Caco-2 (cell line): ENCODE results near the gene CRYBG1. TPM values are rescaled to one million over a fixed set of nuclear protein-coding genes. Genes with fewer than 3 reads are reported as not detected.

Experiments used
- BruUV-seq: library from RNA; stranded (reverse); fragments of 400-500 nt; replicated peaks from 2 replicates; lab custom pipeline; 2021; lab: Mats Ljungman, UMichigan
- CTCF ChIA-PET: fragments of 300-600 bp; sonication (Branson Sonifier 250); formaldehyde crosslinking; loops from one replicate; lab custom pipeline; 2022; ENCODE audit warnings: antibody characterized with exemption; lab: Charles Lee
- POLR2A ChIA-PET: fragments of 300-600 bp; sonication (Branson Sonifier 250); formaldehyde crosslinking; loops from one replicate; lab custom pipeline; 2022; ENCODE audit warnings: antibody characterized with exemption; lab: Charles Lee
- DNase-seq, 2 experiments: peaks; one replicate each; pipeline versions ENCODE4 v3.0.0 to v3.0.0-alpha.2; 2020 to 2022
- H3K27me3 ChIP-seq: replicated peaks from 2 replicates; pipeline ENCODE4 v1.6.0; 2011; ENCODE audit warnings: low read length; ENCODE audit not compliant: control insufficient read depth, insufficient read depth
- H3K36me3 ChIP-seq: 2 replicates; pipeline ENCODE4 v1.5.1; 2011; ENCODE audit warnings: low read length; ENCODE audit not compliant: control insufficient read depth, insufficient read depth
- H3K4me1 ChIP-seq: fragments of 250-450 bp; sonication (Bioruptor Pico); 2 replicates; pipeline ENCODE4 v1.5.1; 2020; ENCODE audit warnings: mild to moderate bottlenecking
- H3K4me3 ChIP-seq: 2 replicates; pipeline ENCODE4 v1.5.1; 2011; ENCODE audit warnings: low read depth, mild to moderate bottlenecking, control low read depth, low read length
- H3K9me3 ChIP-seq: fragments of 250-450 bp; sonication (Bioruptor Pico); 2 replicates; pipeline ENCODE4 v1.5.1; 2020; ENCODE audit warnings: mild to moderate bottlenecking, moderate library complexity
- H3K27ac Mint-ChIP-seq: one replicate; pipeline ENCODE4 v1.8.0; 2022; ENCODE audit warnings: mixed read lengths; ENCODE audit not compliant: unreplicated experiment
- H3K27me3 Mint-ChIP-seq: one replicate; pipeline ENCODE4 v1.8.0; 2022; ENCODE audit warnings: mixed read lengths; ENCODE audit not compliant: insufficient read depth, unreplicated experiment
- H3K36me3 Mint-ChIP-seq: one replicate; pipeline ENCODE4 v1.8.0; 2022; ENCODE audit warnings: mild to moderate bottlenecking, mixed read lengths; ENCODE audit not compliant: insufficient read depth, unreplicated experiment
- H3K4me1 Mint-ChIP-seq: one replicate; pipeline ENCODE4 v1.8.0; 2022; ENCODE audit warnings: low read depth, mixed read lengths; ENCODE audit not compliant: unreplicated experiment
- H3K4me3 Mint-ChIP-seq: one replicate; pipeline ENCODE4 v1.8.0; 2022; ENCODE audit warnings: mild to moderate bottlenecking, moderate library complexity, mixed read lengths; ENCODE audit not compliant: unreplicated experiment
- H3K9me3 Mint-ChIP-seq: one replicate; pipeline ENCODE4 v1.8.0; 2022; ENCODE audit warnings: mixed read lengths; ENCODE audit not compliant: unreplicated experiment
- CTCF ChIP-seq, 2 experiments: fragments of 200-600 bp in 1 of 2; IDR thresholded peaks; 1 replicate in 1 of 2; 2 replicates in 1 of 2; pipeline versions ENCODE4 v1.5.1 to v1.8.0; 2011 to 2022; ENCODE audit warnings: antibody characterized with exemption in 1 of 2, control low read depth in 1 of 2, inconsistent platforms in 1 of 2, low read depth in 1 of 2, low read length in 1 of 2, mild to moderate bottlenecking in 1 of 2, moderate library complexity in 1 of 2; ENCODE audit not compliant: insufficient read depth in 1 of 2, severe bottlenecking in 1 of 2, unreplicated experiment in 1 of 2
- intact Hi-C: fragments of 100-400 bp; cut with micrococcal nuclease; formaldehyde crosslinking; loops from one replicate; pipeline ENCODE4 v1.10.0; 2022; ENCODE audit not compliant: unreplicated experiment
- total RNA-seq: library from RNA; stranded (reverse); gene quantifications from 2 replicates; pipeline ENCODE4 v1.2.3, GENCODE V29; 2022

CRYBG1 gene
- total RNA-seq, 1 experiment from 2014 or later, result 13.2 TPM

- Histone ChIP-seq H3K4me3 (no peak overlapping the region), H3K27me3 (no peaks in the 10 kb centered on the region), H3K9me3 (no peaks in the 10 kb centered on the region), H3K4me1 (peaks cover 16% of the 10 kb centered on the region), H3K36me3 (no peaks in the 10 kb centered on the region)
- H3K9me3 Mint-ChIP-seq, result no peaks in the 10 kb centered on the region
- H3K4me1 Mint-ChIP-seq, result peaks cover 22% of the 10 kb centered on the region
- TF ChIP-seq CTCF (IDR thresholded peaks at IDR 0.05; ENCODE audit: insufficient read depth in 1 of 2, low read depth in 1 of 2, low read length in 1 of 2, severe bottlenecking in 1 of 2, unreplicated experiment in 1 of 2), result no peak
- peaks cover 11% of the 10 kb centered on the region for H3K36me3 Mint-ChIP-seq
- H3K4me3 Mint-ChIP-seq, result no peak overlapping the region
- ChIA-PET POLR2A (no interaction called here), CTCF (no interaction called here)
- DNase-seq, result no peak
- H3K27me3 Mint-ChIP-seq, result no peaks in the 10 kb centered on the region
- BruUV-seq, result no TSS peak
- no peak overlapping the region for H3K27ac Mint-ChIP-seq
- intact Hi-C loops, result no loop called here
These were observed 173.5 kb downstream of the CRYBG1 start for GRCh38 chr6:106534004-106534403.

- BruUV-seq, result no TSS peak
- H3K36me3 ChIP-seq, result no peaks in the 10 kb centered on the region
- H3K27me3 Mint-ChIP-seq, result no peaks in the 10 kb centered on the region
- no peaks in the 10 kb centered on the region for H3K27me3 ChIP-seq
- H3K4me1 Mint-ChIP-seq, result peaks cover 24% of the 10 kb centered on the region
- H3K4me3 ChIP-seq, result no peak overlapping the region
- H3K27ac Mint-ChIP-seq, result no peak overlapping the region
- no peak for DNase-seq
- ChIA-PET CTCF (no interaction called here), POLR2A (no interaction called here)
- peaks cover 16% of the 10 kb centered on the region for H3K4me1 ChIP-seq
- TF ChIP-seq CTCF (IDR thresholded peaks at IDR 0.05; ENCODE audit: insufficient read depth in 1 of 2, low read depth in 1 of 2, low read length in 1 of 2, severe bottlenecking in 1 of 2, unreplicated experiment in 1 of 2), result no peak
- H3K4me3 Mint-ChIP-seq, result no peak overlapping the region
- peaks cover 14% of the 10 kb centered on the region for H3K36me3 Mint-ChIP-seq
- intact Hi-C loops, result no loop called here
- no peaks in the 10 kb centered on the region for H3K9me3 Mint-ChIP-seq
- H3K9me3 ChIP-seq, result no peaks in the 10 kb centered on the region
These were observed 174.1 kb downstream of the CRYBG1 start for GRCh38 chr6:106534564-106534982.

- intact Hi-C loops, result no loop called here
- Histone ChIP-seq H3K27me3 (no peaks in the 10 kb centered on the region), H3K9me3 (no peaks in the 10 kb centered on the region), H3K36me3 (no peaks in the 10 kb centered on the region), H3K4me1 (peaks cover 19% of the 10 kb centered on the region), H3K4me3 (no peak overlapping the region)
- POLR2A ChIA-PET, result no interaction called here
- no TSS peak for BruUV-seq
- peaks cover 19% of the 10 kb centered on the region for H3K36me3 Mint-ChIP-seq
- H3K9me3 Mint-ChIP-seq, result no peaks in the 10 kb centered on the region
- H3K27ac Mint-ChIP-seq, result no peak overlapping the region
- TF ChIP-seq CTCF (IDR thresholded peaks at IDR 0.05; ENCODE audit: insufficient read depth in 1 of 2, low read depth in 1 of 2, low read length in 1 of 2, severe bottlenecking in 1 of 2, unreplicated experiment in 1 of 2), result no peak
- no peak overlapping the region for H3K4me3 Mint-ChIP-seq
- CTCF ChIA-PET, result no interaction called here
- peaks cover 24% of the 10 kb centered on the region for H3K4me1 Mint-ChIP-seq
- no peaks in the 10 kb centered on the region for H3K27me3 Mint-ChIP-seq
- no peak for DNase-seq
These were observed 174.5 kb downstream of the CRYBG1 start for GRCh38 chr6:106535012-106535411.
